IMR-90 (cell line): ENCODE results near the gene TBRG4.

Experiments used
- BHLHE40 ChIP-seq: fragments of 150-350 bp; IDR thresholded peaks from 2 replicates; pipeline ENCODE4 v1.6.1; 2016; ENCODE audit warnings: mild to moderate bottlenecking, low read depth, low read length
- MAFK ChIP-seq: IDR thresholded peaks from 2 replicates; pipeline ENCODE4 v1.6.1; 2012; ENCODE audit warnings: low read depth, low read length, improper control_type of control experiment
- POLR2A ChIP-seq: IDR thresholded peaks from 2 replicates; pipeline ENCODE4 v1.6.1; 2012; ENCODE audit warnings: mild to moderate bottlenecking, low read depth, low read length
- TF ChIP-seq, protein P1 (sequence below): conservative IDR thresholded peaks from 2 replicates; pipeline ENCODE4 v1.5.1; 2012; ENCODE audit warnings: mild to moderate bottlenecking, low read depth, low read length, improper control_type of control experiment

DNA sequence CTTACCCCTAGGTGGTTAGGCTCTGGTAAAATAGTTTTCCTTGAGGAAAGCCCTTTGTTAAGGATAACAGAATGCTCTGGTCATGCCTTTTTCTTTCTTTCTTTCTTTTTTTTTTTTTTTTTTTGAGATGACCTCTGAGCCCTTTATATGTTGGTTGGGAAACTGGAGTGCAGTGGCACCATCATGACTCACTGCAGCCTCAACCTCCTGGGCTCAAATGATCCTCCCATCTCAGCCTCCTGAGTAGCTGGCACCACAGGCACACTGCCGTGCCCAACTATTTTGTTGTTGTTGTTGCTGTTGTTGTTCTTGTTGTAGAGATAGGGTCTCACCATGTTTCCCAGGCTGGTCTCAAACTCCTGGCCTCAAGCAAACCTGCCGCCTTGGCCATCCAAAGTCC lies 50.1 kb downstream of the TBRG4 start:
- TF ChIP-seq POLR2A (no peak), MAFK (no peak), BHLHE40 (no peak)
- TF ChIP-seq, protein P1, sequence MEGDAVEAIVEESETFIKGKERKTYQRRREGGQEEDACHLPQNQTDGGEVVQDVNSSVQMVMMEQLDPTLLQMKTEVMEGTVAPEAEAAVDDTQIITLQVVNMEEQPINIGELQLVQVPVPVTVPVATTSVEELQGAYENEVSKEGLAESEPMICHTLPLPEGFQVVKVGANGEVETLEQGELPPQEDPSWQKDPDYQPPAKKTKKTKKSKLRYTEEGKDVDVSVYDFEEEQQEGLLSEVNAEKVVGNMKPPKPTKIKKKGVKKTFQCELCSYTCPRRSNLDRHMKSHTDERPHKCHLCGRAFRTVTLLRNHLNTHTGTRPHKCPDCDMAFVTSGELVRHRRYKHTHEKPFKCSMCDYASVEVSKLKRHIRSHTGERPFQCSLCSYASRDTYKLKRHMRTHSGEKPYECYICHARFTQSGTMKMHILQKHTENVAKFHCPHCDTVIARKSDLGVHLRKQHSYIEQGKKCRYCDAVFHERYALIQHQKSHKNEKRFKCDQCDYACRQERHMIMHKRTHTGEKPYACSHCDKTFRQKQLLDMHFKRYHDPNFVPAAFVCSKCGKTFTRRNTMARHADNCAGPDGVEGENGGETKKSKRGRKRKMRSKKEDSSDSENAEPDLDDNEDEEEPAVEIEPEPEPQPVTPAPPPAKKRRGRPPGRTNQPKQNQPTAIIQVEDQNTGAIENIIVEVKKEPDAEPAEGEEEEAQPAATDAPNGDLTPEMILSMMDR = no peak
